GM21717 (cell line): ENCODE data around the gene PIK3C3.
"Not testable (repeated sequence)": the region's sequence is repeated elsewhere in the genome, so short reads cannot be mapped to it uniquely, and the experiment has no call there.

Source experiments
- ATAC-seq: cut with Tn5 transposase; IDR thresholded peaks from one replicate; pipeline ENCODE4 v1.9.1; 2021; ENCODE audit warnings: mild to moderate bottlenecking, moderate library complexity; ENCODE audit not compliant: unreplicated experiment

Gene PIK3C3

GRCh38 chr18:42068030-42068429 lies 113.0 kb downstream of the PIK3C3 start:
- no peak for ATAC-seq

- ATAC-seq, result no peak
These were observed 114.0 kb downstream of the PIK3C3 start for GRCh38 chr18:42069036-42069435.

- ATAC-seq, result no peak
These were observed 117.4 kb downstream of the PIK3C3 start for GRCh38 chr18:42072407-42072806.

DNA sequence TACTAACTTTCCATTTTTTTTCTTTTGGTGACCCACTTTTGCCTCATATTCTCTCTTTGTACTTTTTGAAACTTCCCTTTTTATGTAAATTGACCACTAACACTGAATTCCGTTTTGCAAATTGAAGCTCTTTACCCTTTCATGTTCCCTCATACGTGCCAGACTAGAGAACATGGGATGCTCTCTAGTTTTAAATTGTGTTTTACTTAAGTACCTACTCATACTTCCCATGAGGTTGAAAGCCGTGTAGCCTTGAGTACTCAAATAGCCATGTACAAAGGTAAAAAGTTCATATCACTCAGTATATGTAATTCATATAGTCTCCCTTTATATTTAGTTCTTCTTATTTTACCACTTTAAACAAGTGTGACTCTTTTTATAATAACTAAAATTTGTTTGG lies 119.7 kb downstream of the PIK3C3 start:
- ATAC-seq, result no peak

GRCh38 chr18:42078711-42079110 lies 123.7 kb downstream of the PIK3C3 start:
- no peak for ATAC-seq

GRCh38 chr18:42080340-42080739 lies 125.3 kb downstream of the PIK3C3 start:
- no peak for ATAC-seq

DNA sequence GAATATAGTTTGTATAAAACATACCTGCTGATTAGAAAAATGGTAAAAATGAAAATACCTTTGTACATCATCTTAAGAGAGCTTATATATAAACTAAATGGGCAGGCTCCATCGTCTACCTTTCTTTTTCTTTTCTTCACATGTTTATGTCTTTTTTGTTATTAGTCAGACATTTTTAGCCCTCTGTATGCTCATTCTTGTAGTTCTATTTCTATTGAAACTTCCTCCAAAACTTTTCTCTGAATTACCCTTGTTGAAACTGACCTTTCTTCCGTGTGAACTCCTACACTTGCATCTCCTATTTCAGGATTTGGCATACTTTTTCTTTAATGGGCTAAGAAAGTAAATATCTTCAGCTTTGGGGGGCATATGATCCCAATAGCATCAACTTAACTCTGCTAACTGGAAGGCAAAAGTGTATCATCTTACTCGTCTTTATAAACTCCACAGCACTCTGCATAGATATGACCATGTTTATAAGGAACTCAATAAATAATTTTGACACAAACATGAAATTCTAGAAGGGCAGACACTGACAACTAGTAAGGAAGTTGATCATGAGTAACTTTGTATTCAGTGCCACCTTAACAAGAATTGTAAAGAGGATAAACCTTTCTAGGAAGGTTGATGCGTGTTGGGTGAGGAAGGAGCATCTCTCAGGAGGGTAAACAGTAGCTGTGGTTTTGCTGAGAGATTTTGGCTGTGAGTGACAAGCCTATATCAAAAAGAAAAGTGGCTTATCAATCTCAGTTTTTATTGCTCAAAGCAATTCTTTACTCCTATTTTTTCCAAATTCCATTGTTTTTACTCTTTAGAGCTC lies 127.6 kb downstream of the PIK3C3 start:
- no peak for ATAC-seq

DNA sequence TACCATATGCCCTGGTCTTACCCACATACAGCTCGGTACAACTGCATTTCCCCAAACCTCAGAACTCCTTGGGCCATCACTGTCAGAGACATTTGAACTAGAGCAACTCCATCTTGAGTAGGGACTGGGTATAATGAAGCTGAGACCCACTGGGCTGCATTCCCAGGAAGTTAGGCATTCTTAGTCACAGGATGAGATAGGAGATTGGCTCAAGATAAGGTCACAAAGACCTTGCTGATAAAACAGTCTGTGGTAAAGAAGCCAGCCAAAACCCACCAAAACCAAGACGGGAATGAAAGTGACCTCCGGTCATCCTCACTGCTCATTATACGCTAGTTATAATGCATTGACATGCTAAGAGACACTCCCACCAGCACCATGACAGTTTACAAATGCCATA lies 131.3 kb downstream of the PIK3C3 start:
- no peak for ATAC-seq

DNA sequence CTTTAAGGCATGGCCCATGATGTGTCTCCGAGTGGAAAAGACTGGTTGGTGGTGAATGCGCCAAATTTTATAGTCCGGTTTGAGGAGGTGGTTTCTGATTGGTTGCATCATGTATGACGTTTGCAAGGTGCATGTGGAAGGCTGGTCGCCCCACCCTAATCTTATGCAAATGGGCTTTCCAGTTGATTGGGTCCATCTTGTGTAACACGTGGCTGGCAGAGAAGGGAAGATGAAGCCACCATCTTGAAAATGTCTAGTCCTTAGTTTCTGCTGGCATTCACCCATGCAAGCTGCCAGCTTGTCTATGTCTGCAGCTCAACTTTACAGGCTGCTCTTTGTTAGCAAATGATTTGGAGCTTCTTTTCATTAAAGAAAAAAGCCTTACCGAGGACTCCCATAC lies 132.2 kb downstream of the PIK3C3 start:
- no peak for ATAC-seq

DNA sequence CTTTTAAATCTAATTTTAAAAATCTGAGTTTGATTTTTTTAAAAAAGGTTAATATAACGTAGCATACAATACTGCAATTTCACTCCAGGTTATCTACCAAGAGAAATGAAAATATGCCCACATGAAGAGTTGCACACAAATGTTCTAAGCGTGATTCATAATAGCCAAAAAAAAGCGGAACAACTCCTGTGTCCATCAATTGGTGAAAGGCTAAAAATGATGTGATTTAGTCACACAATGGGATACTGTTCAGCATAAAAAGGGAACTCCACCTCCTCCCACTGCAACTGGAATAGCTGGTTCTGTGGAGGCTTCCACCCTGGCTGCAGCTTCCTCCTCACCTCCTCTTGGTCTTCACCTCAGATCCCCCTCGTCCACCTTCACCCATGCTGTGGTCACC lies 132.8 kb downstream of the PIK3C3 start:
- no peak for ATAC-seq

DNA sequence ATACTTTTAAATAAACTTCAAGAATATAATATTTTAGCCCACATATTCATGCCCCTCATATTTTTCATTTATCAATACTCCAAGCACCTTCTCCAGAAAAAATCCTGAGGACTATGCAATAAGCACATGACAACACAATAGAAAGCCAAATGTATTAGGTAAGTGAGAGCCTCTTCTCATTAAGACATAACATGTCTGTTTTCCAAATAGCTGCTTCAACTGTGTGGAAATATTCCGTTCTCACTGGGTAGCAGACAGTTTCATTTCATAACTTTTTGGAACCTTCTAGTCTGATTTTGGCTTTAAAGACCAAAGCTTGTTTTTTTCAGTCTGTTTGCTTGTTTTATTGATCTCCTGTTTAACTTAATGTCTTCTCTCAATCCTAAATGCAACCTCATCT lies 137.8 kb downstream of the PIK3C3 start:
- no peak for ATAC-seq

- ATAC-seq, result no peak
These were observed 139.8 kb downstream of the PIK3C3 start for GRCh38 chr18:42094875-42095274.

DNA sequence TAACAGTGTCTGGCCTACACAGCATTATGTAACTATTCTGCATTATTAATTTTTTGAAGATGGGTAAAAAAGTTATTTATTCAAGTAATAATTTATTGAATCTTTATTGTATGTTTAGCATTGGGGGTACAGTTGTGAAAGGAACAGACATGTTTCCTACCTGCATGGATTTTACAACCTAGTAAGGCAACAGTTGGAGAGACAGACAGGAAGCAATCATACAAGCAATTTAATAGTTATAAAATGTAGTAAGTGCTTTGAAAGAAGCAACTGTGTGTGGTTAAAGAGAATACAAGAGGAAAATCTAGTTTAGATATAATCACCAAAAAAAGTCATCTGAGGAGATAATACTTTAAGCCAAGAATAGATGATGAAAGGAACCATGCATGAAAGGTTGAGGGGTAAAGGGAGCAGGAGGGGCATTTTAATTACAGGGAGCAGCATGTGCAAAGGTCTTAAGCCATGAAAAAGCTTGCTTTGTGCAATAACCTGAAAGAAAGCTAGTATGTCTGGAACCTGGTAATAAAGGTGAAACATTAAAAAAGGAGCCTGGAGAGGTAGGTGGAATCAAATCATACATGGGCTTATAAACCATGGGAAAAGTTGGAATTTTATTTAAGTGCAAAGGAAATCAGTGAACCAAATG lies 140.8 kb downstream of the PIK3C3 start:
- ATAC-seq, result no peak

GRCh38 chr18:42100248-42100647 lies 145.2 kb downstream of the PIK3C3 start:
- ATAC-seq, result no peak

DNA sequence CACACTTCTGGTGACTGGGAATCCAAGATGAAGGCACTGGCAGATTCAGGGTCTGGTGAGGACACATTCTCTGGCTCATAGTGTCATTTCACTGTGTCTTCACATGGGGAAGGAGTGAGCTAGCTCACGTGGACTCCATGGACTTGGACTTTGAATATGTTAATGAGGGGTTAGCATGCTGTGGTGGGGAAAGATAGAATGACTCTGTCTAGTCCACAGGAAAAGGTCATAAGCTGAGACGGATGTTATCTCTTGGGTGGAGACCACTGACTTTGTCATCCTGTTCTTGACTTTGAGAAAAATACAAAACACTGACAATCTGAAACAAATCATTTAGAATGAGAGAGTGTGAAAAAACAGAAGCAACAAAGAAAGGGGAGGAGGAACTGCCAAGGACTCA lies 145.9 kb downstream of the PIK3C3 start:
- ATAC-seq, result no peak

GRCh38 chr18:42105394-42105793 lies 150.4 kb downstream of the PIK3C3 start:
- ATAC-seq, result no peak

- no peak for ATAC-seq
These were observed 151.8 kb downstream of the PIK3C3 start for GRCh38 chr18:42106784-42107183.

DNA sequence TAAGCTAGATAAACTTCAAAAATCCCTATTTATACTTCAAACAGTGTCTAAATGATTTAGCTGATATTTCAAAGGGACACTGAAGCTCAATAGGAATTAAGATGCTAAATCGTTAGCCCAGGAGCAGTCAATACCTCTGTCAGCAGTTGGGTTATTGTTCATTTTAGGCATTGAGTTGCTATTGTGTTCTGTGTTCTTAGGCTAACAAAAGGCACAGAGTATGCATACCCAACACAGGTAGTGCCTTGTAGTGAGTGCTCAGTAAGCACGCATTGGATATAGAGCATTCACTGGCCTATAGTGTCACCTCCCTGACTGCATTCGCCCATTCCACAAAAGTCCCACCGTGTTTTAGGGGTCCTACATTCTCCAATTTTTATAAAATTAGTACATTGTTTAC lies 152.3 kb downstream of the PIK3C3 start:
- ATAC-seq, result no peak

GRCh38 chr18:42107691-42108450 lies 152.8 kb downstream of the PIK3C3 start:
- ATAC-seq, result no peak

DNA sequence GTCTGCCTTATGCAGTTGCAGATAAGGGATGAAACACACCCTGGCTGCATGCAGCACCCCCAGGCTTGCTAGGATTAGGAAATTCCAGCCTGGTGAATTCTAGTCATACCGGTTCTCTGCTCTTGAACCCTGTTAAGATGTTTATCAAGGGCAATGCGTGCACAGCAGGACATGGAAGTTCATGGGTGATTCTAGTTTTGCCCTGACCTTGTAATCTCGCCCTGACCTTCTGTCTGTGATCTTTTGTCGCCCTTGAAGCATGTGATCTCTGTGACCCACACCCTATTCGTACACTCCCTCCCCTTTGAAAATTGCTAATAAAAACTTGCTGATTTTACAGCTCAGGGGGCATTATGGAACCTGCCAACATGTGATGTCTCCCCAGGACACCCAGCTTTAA lies 157.1 kb downstream of the PIK3C3 start:
- ATAC-seq, result not testable (repeated sequence)

DNA sequence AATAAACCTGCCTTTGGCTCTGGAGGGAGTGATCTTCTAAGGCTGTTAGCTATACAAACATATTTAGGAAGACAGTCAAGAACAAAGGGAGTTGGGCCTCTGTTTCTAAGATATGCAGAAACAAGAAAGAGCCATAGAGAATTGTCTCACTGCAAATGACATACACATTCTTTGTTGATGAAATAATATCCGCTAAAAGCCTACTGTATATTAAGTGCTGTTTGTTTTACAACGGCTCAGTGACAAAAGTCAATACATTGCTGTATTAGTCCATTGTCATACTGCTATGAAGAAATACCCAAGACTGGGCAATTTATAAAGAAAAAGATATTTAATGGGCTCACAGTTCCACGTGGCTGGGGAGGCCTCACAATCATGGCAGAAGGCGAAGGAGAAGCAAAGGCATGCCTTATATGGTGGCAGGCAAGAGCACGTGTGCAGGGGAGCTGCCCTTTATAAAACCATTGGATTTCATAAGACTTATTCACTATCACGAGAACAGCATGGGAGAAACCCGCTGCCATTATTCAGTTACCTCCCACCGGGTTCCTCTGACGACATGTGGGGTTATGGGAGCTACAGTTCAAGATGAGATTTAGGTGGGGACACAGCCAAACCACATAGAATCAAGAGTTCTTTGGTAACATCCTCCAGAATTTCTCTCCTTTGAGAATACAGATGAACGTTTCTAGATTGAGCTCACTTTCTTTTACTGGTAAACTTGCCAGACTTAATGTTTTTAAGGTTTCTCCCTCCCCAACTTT lies 157.8 kb downstream of the PIK3C3 start:
- ATAC-seq, result no peak
